H9 (cell line): ENCODE data around the gene LSP1. TPM values are rescaled to one million over a fixed set of nuclear protein-coding genes. Genes with fewer than 3 reads are reported as not detected.
"Not testable (repeated sequence)": the region's sequence is repeated elsewhere in the genome, so short reads cannot be mapped to it uniquely, and the experiment has no call there.

Source experiments
- DNase-seq: peaks from one replicate; pipeline ENCODE4 v3.0.0-alpha.2; 2017
- H2AFZ ChIP-seq: one replicate; pipeline ENCODE4 v1.6.1; 2013; ENCODE audit warnings: mild to moderate bottlenecking, low read length, control low read depth, moderate library complexity
- H2AK5ac ChIP-seq: 2 replicates; pipeline ENCODE4 v1.6.1; 2013; ENCODE audit warnings: low read length, control low read depth, mixed read lengths; ENCODE audit not compliant: insufficient read length
- H2BK120ac ChIP-seq: one replicate; pipeline ENCODE4 v1.6.1; 2013; ENCODE audit warnings: low read depth, mild to moderate bottlenecking, low read length, control low read depth, inconsistent platforms; ENCODE audit not compliant: poor library complexity, severe bottlenecking
- H2BK12ac ChIP-seq: 2 replicates; pipeline ENCODE4 v1.6.1; 2013; ENCODE audit warnings: low read length, control low read depth, mixed read lengths, low read depth; ENCODE audit not compliant: insufficient read length
- H2BK15ac ChIP-seq: 2 replicates; pipeline ENCODE4 v1.6.1; 2013; ENCODE audit warnings: low read depth, low read length, control low read depth
- H2BK20ac ChIP-seq: one replicate; pipeline ENCODE4 v1.6.1; 2013; ENCODE audit warnings: low read depth, mild to moderate bottlenecking, low read length, control low read depth, inconsistent platforms; ENCODE audit not compliant: poor library complexity, severe bottlenecking
- H2BK5ac ChIP-seq: 2 replicates; pipeline ENCODE4 v1.6.1; 2013; ENCODE audit warnings: low read length, control low read depth, mixed read lengths; ENCODE audit not compliant: insufficient read length
- H3K14ac ChIP-seq: 2 replicates; pipeline ENCODE4 v1.6.1; 2013; ENCODE audit warnings: low read length, control low read depth; ENCODE audit not compliant: insufficient read depth
- H3K18ac ChIP-seq: 2 replicates; pipeline ENCODE4 v1.6.1; 2013; ENCODE audit warnings: low read depth, mild to moderate bottlenecking, mixed read lengths, low read length, control low read depth; ENCODE audit not compliant: insufficient read length
- H3K23ac ChIP-seq: 2 replicates; pipeline ENCODE4 v1.6.1; 2013; ENCODE audit warnings: low read length, control low read depth, mixed read lengths, low read depth; ENCODE audit not compliant: insufficient read length
- H3K23me2 ChIP-seq: 2 replicates; pipeline ENCODE4 v1.6.1; 2013; ENCODE audit warnings: low read depth, mild to moderate bottlenecking, mixed read lengths, low read length, control low read depth; ENCODE audit not compliant: insufficient read length, poor library complexity, severe bottlenecking
- H3K27ac ChIP-seq: 2 replicates; pipeline ENCODE4 v1.5.1; 2013; ENCODE audit warnings: low read length, control low read depth, mixed read lengths, low read depth; ENCODE audit not compliant: insufficient read length
- H3K27me3 ChIP-seq: 2 replicates; pipeline ENCODE4 v1.6.1; 2013; ENCODE audit warnings: low read length, control low read depth, inconsistent platforms; ENCODE audit not compliant: insufficient read depth
- H3K4ac ChIP-seq: 2 replicates; pipeline ENCODE4 v1.6.1; 2013; ENCODE audit warnings: low read depth, mild to moderate bottlenecking, control low read depth, inconsistent platforms, low read length, moderate library complexity
- H3K4me1 ChIP-seq: 2 replicates; pipeline ENCODE4 v1.6.1; 2013; ENCODE audit warnings: low read length, control low read depth, inconsistent platforms; ENCODE audit not compliant: insufficient read depth
- H3K4me2 ChIP-seq: 2 replicates; pipeline ENCODE4 v1.6.1; 2013; ENCODE audit warnings: low read length, control low read depth, mixed read lengths; ENCODE audit not compliant: insufficient read length, insufficient read depth
- H3K56ac ChIP-seq: 2 replicates; pipeline ENCODE4 v1.6.1; 2013; ENCODE audit warnings: low read depth, mild to moderate bottlenecking, mixed read lengths, low read length, control low read depth; ENCODE audit not compliant: insufficient read length
- H3K79me1 ChIP-seq: 2 replicates; pipeline ENCODE4 v1.6.1; 2013; ENCODE audit warnings: low read depth, mild to moderate bottlenecking, moderate library complexity, low read length, control low read depth, inconsistent platforms; ENCODE audit not compliant: insufficient read depth, poor library complexity, severe bottlenecking
- H3K79me2 ChIP-seq: 2 replicates; pipeline ENCODE4 v1.6.1; 2013; ENCODE audit warnings: low read length, control low read depth, inconsistent platforms; ENCODE audit not compliant: insufficient read depth
- H3K9ac ChIP-seq: 2 replicates; pipeline ENCODE4 v1.6.1; 2013; ENCODE audit warnings: low read length, control low read depth, mixed read lengths; ENCODE audit not compliant: insufficient read length; ENCODE audit errors: extremely low read depth
- H3K9me3 ChIP-seq: one replicate; pipeline ENCODE4 v1.6.1; 2013; ENCODE audit warnings: low read depth, low read length, inconsistent platforms; ENCODE audit not compliant: control insufficient read depth
- H3T11ph ChIP-seq: one replicate; pipeline ENCODE4 v1.6.1; 2013; ENCODE audit warnings: mild to moderate bottlenecking, low read length, control low read depth, inconsistent platforms
- H4K20me1 ChIP-seq: one replicate; pipeline ENCODE4 v1.6.1; 2013; ENCODE audit not compliant: control insufficient read depth, insufficient read length, insufficient read depth
- H4K5ac ChIP-seq: 2 replicates; pipeline ENCODE4 v1.6.1; 2013; ENCODE audit warnings: low read depth, mild to moderate bottlenecking, mixed read lengths, low read length, control low read depth; ENCODE audit not compliant: insufficient read length
- H4K8ac ChIP-seq: replicated peaks from 2 replicates; pipeline ENCODE4 v1.6.1; 2013; ENCODE audit warnings: low read length, control low read depth, mixed read lengths, low read depth; ENCODE audit not compliant: insufficient read length
- H4K91ac ChIP-seq: 2 replicates; pipeline ENCODE4 v1.6.1; 2013; ENCODE audit warnings: low read depth, mild to moderate bottlenecking, moderate library complexity, mixed read lengths, low read length, control low read depth; ENCODE audit not compliant: insufficient read length
- H3K27ac Mint-ChIP-seq, 3 experiments: 2 replicates in 2 of 3; 3 replicates in 1 of 3; pipeline ENCODE4 v1.8.0; 2020 to 2021; ENCODE audit warnings: mixed read lengths in 3 of 3, mild to moderate bottlenecking in 1 of 3, moderate library complexity in 1 of 3
- H3K27me3 Mint-ChIP-seq: 2 replicates; pipeline ENCODE4 v1.8.0; 2021; ENCODE audit warnings: low read depth, mild to moderate bottlenecking, moderate library complexity, mixed read lengths
- H3K36me3 Mint-ChIP-seq, 3 experiments: 2 replicates in 2 of 3; 3 replicates in 1 of 3; pipeline ENCODE4 v1.8.0; 2020 to 2021; ENCODE audit warnings: low read depth in 3 of 3, mixed read lengths in 3 of 3; ENCODE audit not compliant: insufficient read depth in 1 of 3
- H3K4me1 Mint-ChIP-seq, 2 experiments: 2 replicates each; pipeline ENCODE4 v1.8.0; 2020; ENCODE audit warnings: mixed read lengths in 2 of 2
- H3K4me3 Mint-ChIP-seq, 2 experiments: 2 replicates in 1 of 2; 3 replicates in 1 of 2; pipeline ENCODE4 v1.8.0; 2020 to 2021; ENCODE audit warnings: mild to moderate bottlenecking in 2 of 2, mixed read lengths in 2 of 2, moderate library complexity in 1 of 2
- H3K9me3 Mint-ChIP-seq, 2 experiments: 2 replicates in 1 of 2; 3 replicates in 1 of 2; pipeline ENCODE4 v1.8.0; 2020; ENCODE audit warnings: mild to moderate bottlenecking in 2 of 2, mixed read lengths in 2 of 2, moderate library complexity in 1 of 2
- WGBS: extraction: QIAGEN DNeasy Blood & Tissue Kit; methylation state at CpG from one replicate; pipeline ENCODE4 v1.1.7; 2013; ENCODE audit warnings: missing lambda C conversion rate, low lambda C conversion rate, mixed read lengths; ENCODE audit not compliant: insufficient read length; ENCODE audit errors: extremely low coverage; 5-methylcytosine and 5-hydroxymethylcytosine counted together
- total RNA-seq: library from RNA; stranded (reverse); gene quantifications from 2 replicates; pipeline ENCODE4 v1.2.1, GENCODE V29; 2021

LSP1 gene
- total RNA-seq, 1 experiment from 2014 or later, result not detected

- H3K4me3 Mint-ChIP-seq, DNase-seq, H3K56ac ChIP-seq, H3K23me2 ChIP-seq, H4K20me1 ChIP-seq, H4K5ac ChIP-seq, H2BK12ac ChIP-seq, H2BK5ac ChIP-seq, H3K36me3 Mint-ChIP-seq, H3K27ac ChIP-seq, H3K4me1 ChIP-seq, H3K14ac ChIP-seq, H2BK15ac ChIP-seq, H2AK5ac ChIP-seq, H3K9ac ChIP-seq, H3K27me3 ChIP-seq, H3K79me2 ChIP-seq, H4K8ac ChIP-seq, H3K9me3 Mint-ChIP-seq, H3K4me2 ChIP-seq, H2BK20ac ChIP-seq, H4K91ac ChIP-seq, H3K27ac Mint-ChIP-seq, H3K23ac ChIP-seq, H2BK120ac ChIP-seq, H2AFZ ChIP-seq, H3T11ph ChIP-seq, H3K4ac ChIP-seq, H3K9me3 ChIP-seq, H3K79me1 ChIP-seq, H3K18ac ChIP-seq, H3K27me3 Mint-ChIP-seq: not testable (repeated sequence)
- peaks cover 4 to 10% of the 10 kb centered on the region in 2 experiments; a peak in 3 of 4 replicates for H3K4me1 Mint-ChIP-seq
- WGBS, result no CpG with 5 or more reads among the region's 17 CpGs
Measured at GRCh38 chr11:1874441-1875092, 21.7 kb downstream of the LSP1 start.
